ENCODE data around the gene KCNC3. TPM values are rescaled to one million over a fixed set of nuclear protein-coding genes. Genes with fewer than 3 reads are reported as not detected.

KCNC3 gene
- total and polyA plus RNA-seq, 2 of the 13 experiments (the other 11 are each of a cell fraction or from before 2014, with no cell fraction given) = 0.29 to 1.7 TPM

GRCh38 chr19:50275577-50276368 is 53.4 kb downstream of the KCNC3 start (continued):
- TF ChIP-seq ZNF777 (CRISPR knock-in tag; IDR thresholded peaks at IDR 0.05) (no peak), E2F1 (CRISPR knock-in tag; IDR thresholded peaks at IDR 0.05) (no peak), ZMYM2 (CRISPR knock-in tag; IDR thresholded peaks at IDR 0.05) (0 out of 2 replicates have a peak, but pooled peaks have one; percentile 31), ZNF501 (CRISPR knock-in tag; IDR thresholded peaks at IDR 0.05) (peak; percentile 87), HOXD1 (CRISPR knock-in tag; IDR thresholded peaks at IDR 0.05) (0 out of 2 replicates have a peak, but pooled peaks have one; percentile 44), ZFAT (CRISPR knock-in tag; conservative IDR thresholded peaks at IDR 0.05) (no peak), PATZ1 (CRISPR knock-in tag; IDR thresholded peaks at IDR 0.05) (peak; percentile 50), LCORL (IDR thresholded peaks at IDR 0.05) (no peak), LCORL (CRISPR knock-in tag; IDR thresholded peaks at IDR 0.05) (peak; percentile 63; the same call in 1 of the 2 replicates), NRL (CRISPR knock-in tag; IDR thresholded peaks at IDR 0.05; ENCODE audit: borderline replicate concordance) (0 out of 2 replicates have a peak, but pooled peaks have one; percentile 20), ZNF740 (CRISPR knock-in tag; IDR thresholded peaks at IDR 0.05) (0 out of 2 replicates have a peak, but pooled peaks have one; percentile 27), RBM39 (IDR thresholded peaks at IDR 0.05; ENCODE audit: low read depth, low read length, poor library complexity, severe bottlenecking) (peak; percentile 26), ZNF362 (CRISPR knock-in tag; IDR thresholded peaks at IDR 0.05; ENCODE audit: borderline replicate concordance) (no peak), ZNF552 (CRISPR knock-in tag; IDR thresholded peaks at IDR 0.05; ENCODE audit: borderline replicate concordance) (no peak), MTA1 (CRISPR knock-in tag; IDR thresholded peaks at IDR 0.05; ENCODE audit: borderline replicate concordance) (peak; percentile 42; the same call in 1 of the 2 replicates), RXRB (CRISPR knock-in tag; IDR thresholded peaks at IDR 0.05; ENCODE audit: borderline replicate concordance) (peak; percentile 85), ZNF329 (CRISPR knock-in tag; IDR thresholded peaks at IDR 0.05; ENCODE audit: low read depth) (no peak), ZNF644 (CRISPR knock-in tag; IDR thresholded peaks at IDR 0.05; ENCODE audit: low read depth) (0 out of 2 replicates have a peak, but pooled peaks have one; percentile 37), ZFX (CRISPR knock-in tag; IDR thresholded peaks at IDR 0.05; ENCODE audit: low read depth) (peak; percentile 92), BORCS8-MEF2B (CRISPR knock-in tag; IDR thresholded peaks at IDR 0.05) (0 out of 2 replicates have a peak, but pooled peaks have one; percentile 27), WIZ (CRISPR knock-in tag; IDR thresholded peaks at IDR 0.05) (no peak), ZNF224 (CRISPR knock-in tag; IDR thresholded peaks at IDR 0.05) (no peak)

Measured in HepG2 (cell line).